Amniotic stem cell (primary cell): ENCODE data around the gene OSBPL5.

ENCODE experiments used
- DNase-seq: peaks from one replicate; lab custom pipeline; 2025; lab: John Stamatoyannopoulos, UW

The OSBPL5 gene

DNA sequence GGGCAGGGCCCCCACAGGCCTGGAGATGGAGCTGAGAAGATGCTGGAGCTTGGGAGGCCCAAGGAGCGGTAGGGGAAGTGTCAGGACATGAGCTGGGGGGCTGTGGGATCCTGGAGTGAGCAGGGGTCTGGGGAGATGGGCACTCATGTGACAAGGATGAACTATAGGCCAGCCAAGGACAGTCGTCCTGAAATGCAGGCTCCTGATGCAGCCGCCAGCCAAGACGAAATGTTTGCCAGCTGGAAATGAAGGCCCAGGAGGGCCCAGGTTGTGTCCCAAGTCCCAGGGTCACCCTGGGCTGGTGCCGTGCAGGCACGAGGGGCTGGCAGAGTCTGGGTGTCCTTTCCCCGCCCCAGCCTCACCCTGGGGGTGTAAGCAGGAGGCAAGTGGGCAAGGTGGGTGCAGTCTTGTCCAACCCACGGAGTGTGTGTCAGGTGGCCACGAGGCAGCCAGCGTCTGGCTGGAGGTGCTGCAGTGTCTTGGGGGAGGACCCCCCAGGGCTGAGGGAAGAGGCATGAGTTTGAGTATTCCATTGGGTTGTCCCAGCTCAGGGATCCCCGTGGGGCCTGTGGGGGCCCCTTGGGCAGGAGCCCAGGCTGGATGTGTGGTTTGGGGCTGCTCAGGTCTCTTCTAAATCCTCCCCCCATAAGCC is 32.1 kb upstream of the OSBPL5 start:
- no peak for DNase-seq

DNA sequence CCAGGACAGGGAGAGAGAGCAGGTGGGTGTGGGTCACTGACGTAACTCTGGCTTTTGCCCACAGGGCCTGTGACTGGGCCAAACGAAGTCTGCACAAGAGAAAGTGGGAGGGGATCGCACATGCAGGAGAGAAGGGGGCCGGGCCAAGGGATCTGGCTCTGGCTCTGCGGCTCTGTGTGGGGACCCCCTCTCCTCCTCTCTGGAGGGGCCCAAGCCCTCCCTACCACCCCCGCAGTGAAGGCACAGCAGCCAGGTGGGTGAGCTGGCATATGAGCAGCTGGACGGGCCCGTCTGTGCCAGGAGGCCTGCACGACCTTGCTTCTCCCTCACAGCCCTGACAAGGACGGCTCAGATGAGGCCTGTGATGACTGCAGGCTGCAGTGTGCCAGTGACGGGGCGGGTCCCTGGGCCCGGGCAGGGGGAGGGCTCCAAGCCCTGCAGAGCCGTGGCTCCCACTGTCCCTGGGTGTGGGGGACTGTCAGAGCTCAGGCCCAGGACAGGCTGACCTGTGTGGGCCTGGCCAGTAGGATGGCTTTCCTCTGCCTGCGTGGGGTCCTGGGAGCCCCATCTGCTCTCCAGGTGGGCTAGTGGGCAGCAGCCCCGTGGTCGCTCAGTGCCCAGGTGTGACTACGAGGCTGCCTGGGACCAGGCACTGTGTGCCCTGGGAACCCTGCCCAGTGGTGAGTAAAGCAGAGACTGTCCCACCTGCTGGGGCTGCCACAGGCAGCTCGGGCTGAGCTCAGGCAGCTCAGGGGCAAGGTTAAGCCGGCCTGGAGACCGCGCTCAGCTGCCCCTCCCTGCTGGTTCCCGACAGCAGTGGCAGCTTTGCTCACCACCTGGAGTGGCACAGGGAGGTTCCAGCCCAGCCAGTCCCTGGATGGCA is 31.3 kb upstream of the OSBPL5 start:
- DNase-seq = no peak

DNA sequence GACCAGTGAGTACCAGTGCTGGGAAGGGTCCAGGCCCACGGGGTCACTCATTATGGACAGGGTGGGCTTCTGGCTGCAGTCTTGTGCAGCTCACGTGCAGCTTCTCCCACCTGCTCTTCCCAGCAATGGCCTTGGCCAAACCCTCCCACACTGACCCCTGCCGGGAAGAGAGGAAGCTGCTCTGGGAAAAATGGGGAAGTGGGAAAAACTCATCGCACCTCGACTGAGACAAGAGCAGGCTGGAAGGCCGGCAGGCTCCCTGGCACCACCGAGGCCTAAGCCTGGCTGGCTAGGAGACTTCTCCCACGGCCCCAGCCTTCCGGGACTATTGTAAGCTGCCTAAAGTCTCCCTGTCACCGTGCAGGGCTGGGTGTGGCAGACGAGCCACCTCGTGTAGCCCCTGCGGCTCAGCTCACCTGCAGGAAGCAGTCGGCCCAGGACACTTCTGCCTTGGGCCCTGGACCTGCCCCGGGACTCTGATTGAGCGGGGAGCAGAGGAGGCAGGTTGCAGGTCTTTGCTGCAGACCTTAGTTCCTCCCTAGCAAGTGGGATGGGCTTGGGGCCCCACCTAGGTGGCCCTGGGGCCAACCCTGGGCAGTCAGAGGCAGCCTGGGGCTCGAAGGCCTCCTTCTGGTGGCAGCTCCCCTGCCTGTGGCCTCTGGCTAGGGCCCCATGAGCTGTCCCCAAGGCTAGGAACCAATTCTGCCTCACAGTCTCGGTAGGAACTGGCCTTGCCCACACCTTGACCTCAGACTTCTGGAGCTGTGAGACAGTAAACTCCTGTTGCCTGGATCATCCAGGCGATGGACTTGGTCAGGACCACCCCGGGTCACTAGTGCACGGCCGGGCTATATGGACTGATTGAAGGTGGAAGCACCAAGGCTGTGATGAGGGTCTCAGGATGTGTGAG is 30.4 kb upstream of the OSBPL5 start:
- no peak for DNase-seq

DNA sequence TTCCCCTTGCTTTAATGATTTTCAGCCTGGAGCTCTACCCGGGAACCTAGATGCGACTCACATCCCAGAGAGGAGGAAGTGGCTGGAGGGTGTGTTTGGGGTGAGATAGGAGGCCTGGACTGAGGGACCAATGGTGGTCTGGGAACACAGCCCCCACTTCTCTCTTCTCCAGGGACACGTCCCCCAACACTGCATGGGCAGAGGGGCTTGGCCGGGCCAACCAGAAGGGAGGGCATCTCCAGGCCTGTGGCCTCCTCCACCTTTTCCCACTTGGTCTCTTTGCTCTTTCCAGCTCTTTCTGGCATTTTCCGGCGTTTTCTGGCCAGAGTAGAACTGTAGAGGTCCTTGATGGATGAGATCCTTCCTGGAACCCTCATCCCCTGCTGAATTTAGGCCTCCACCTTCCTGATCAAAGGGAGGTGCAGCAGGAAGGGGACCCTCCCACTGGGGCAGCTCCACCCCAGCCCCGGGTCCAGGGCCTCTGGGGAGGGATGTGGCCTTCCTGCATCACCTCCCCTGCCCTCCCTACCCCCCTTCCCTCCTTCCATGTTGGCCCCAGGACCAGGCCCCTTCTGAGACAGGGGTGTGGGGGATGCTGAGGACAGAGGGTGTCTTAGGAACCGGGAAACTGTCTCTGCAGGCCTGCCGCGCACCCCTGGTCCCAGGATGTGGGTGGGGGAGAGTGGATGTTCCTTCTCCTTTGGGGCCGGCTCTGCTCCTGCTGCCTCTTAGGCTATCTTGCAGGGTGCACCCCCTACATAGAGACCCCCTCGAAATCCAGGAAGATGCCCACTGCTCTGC is 29.1 kb upstream of the OSBPL5 start:
- no peak for DNase-seq

DNA sequence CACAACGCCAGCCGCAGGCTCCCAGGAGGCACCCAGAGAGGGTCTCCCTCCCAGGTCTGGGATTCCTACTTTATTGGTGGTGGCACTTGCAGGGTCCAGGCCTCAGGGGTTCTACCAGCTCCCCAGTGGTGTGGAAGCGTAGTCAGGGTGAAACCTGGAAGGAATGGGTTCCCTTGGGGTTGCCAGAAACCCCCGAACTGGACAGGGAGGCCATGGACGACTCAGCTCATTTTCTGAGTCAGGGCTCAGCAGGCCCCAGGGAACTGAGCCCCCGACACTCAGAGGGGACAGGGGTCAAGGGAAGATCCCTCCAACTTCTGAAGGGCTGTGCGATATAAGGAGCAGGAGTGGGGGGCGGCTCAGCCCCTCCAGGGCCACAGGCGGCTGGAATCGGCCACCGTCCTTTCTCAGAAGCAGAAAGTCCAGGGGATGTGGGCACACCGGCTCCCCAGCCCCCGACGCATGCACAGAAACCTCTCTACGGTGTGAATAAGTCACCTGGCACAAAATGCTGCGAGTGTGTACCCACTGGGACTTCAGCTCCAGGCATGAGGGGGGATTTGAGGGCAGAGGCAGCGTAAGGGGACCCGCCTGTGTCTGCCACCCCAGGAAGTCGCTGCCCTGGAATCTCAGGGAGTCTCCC is 28.4 kb upstream of the OSBPL5 start:
- no peak for DNase-seq

DNA sequence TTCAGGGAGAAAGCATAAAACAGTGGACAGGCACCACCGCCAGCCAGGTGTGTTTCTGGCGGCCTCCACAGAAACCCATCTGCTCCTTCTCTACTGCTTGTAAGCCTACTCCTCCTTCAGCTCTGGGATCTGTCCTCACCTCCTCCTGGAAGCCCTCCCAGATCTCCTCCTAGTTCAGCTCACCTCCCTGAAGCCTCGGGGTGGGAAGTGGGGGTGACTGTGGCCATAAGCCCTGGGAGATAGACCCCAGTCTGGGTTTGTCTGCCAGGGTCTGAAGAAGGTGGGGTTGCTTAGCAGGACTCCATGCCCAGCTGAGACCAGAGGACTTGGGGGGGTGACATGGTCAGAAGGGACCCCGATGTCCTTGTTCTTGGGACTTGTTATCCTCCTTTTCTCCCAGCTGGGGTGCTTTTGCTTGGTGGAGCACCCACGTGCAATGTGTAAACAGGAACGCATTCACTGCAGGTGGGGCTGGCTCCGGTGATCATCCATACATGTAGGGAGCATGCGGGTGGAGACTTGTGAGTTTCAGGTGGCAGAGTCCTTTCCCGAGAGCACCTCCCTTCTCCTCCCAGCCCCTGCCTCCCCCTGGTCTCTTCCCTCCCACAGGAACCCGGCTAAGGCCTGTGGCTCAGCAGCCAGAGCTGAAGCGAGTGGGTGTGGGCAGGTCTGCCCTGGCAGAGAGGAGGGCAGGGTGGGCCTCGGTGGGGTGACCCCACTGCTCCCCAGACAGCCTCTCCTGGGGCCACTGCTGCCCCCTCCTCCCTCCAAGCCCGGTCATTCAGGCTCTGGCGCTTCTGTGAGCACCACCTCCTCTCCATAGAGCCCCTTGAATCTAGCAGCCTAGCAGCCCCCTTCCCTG is 27.6 kb upstream of the OSBPL5 start:
- DNase-seq = no peak

DNA sequence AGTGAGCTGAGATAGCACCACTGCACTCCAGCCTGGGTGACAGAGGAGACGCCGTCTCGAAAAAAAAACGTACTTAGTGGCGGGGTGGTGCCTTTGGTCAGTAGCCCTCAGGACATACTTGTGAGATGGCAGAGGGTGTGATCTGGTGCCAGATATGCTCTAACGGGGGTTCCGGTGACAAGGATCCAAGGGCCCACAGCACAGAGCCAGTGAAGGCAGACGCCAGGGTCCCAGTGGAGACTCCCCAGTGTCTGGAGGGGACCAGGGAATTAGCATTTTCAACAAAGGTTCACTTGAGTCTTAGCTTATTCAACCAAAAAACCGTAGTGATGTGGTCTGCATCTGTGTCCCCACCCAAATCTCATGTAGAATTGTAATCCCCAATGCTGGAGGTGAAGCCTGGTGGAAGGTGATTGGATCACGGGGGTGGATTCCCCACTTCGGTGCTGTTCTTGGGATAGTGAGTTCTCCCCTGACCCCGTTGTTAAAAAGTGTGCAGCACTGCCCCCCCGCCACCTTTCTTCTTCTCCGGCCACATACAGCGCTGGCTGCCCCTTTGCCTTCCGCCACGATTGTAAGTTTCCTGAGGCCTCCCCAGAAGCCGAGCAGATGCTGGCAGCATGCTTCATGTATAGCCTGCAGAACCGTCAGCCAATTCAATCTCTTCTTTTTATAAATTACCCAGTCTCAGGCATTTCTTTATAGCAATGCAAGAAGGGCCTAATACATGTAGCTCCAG is 26.6 kb upstream of the OSBPL5 start:
- DNase-seq = no peak

DNA sequence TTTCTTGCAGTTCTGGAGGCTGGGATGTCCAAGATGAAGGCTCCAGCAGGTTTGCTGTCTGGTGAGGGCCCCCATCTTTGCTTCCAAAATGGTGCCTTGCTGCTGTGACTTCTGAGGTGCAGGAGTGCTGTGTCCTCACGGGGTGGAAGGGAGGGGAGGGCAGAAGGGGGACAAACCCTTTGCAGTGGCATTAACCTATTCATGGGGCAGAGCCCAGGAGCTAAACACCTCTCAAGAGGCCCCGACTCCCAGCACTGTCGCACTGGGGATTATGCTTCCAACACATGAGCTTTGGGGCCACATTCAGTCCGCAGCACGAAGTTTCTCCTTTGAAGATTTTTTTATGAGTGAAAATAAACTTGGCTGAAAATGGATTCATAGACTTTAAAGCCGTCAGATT is 25.5 kb upstream of the OSBPL5 start:
- no peak for DNase-seq

DNA sequence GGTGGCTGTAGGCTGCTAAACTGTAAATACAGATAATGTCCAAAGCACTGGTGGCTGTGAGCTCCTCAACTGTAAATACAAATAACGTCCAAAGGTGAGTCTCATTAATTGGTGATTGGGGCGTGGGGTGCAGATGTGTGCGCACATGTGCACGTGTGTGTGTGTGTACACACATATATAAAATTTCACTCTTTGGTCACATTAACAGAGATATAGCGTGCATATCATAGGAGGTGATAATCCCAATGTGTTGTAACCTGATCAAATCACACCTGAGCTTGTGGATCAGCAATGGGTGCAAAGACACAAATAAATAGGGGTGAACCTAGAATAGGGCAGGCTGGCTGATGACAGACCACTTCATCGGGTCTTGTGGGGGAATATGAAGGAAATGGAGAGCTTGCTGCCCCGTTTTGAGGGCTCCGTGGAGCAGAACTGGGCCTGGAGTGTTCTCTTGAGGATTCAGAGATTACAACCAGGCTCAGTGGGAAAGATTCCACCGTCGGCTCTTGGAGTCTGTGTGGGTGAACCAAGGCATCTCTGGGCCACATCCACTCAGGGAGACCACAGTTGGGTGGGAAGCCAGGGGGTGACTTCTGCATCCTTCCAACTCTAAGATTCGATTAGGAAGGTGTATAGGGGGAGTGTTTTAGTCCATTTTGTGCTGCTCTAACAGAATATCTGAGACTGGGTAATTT is 24.9 kb upstream of the OSBPL5 start:
- DNase-seq = no peak

DNA sequence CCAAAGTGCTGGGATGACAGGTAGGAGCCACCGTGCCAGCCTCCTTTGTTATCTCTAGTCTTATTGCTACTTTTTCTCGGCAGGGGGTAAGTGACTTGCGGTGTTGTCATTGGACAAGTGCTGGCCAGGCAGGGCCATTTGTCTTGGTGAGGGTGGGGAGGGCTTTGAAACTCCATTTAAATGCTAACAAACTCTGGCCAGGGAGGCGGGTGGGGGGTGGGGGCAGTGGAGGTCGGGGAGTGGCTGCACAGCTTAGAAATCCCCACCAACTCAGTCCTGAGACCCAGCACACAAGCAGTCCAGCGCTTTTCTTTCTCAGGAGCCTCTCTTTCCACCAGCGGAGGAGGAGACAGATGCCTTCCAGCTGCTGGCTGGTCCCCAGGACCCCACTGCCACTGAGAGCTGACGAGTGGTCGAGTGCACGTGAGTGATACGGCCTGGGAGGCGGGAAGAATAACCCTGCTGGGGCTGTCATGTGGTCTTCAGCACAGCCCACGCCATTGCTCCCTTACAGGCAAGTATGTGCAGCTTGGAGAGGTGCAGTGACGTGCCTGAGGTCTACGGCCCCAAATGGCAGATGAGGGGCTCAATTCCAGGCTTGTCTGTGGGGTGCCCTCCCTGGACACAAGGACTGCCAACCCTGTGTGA is 24.2 kb upstream of the OSBPL5 start:
- no peak for DNase-seq

DNA sequence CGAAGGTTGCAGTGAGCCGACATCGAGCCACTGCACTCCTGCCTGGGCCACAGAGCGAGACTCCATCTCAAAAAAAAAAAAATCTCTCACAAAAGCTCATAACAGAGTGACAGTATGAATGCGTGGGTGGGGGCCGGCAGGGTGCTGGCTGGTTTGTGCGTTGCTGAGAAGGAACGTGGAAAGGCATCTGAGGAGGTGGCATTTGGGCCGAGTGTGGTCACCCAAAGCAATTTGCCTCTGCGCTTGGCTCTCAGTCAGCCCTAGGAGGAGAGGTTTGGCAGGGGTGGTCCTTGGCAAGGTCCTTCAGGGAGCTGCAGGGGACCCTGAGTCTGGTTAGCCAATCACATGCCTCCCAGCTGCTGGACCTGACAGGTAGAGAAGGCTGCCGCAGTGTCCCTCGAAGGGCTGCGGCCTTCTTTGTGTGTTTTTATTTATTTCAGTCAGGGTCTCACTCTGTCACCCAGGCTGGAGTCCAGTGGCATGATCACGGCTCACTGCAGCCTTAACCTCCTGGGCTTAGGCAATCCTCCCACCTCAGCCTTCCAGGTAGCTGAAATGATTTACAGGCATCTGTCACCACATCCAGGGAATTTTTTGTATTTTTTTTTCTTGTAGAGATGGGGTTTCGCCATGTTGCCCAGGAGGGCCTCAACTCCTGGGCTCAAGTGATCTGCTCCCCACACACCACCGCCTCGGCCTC is 23.5 kb upstream of the OSBPL5 start:
- no peak for DNase-seq

DNA sequence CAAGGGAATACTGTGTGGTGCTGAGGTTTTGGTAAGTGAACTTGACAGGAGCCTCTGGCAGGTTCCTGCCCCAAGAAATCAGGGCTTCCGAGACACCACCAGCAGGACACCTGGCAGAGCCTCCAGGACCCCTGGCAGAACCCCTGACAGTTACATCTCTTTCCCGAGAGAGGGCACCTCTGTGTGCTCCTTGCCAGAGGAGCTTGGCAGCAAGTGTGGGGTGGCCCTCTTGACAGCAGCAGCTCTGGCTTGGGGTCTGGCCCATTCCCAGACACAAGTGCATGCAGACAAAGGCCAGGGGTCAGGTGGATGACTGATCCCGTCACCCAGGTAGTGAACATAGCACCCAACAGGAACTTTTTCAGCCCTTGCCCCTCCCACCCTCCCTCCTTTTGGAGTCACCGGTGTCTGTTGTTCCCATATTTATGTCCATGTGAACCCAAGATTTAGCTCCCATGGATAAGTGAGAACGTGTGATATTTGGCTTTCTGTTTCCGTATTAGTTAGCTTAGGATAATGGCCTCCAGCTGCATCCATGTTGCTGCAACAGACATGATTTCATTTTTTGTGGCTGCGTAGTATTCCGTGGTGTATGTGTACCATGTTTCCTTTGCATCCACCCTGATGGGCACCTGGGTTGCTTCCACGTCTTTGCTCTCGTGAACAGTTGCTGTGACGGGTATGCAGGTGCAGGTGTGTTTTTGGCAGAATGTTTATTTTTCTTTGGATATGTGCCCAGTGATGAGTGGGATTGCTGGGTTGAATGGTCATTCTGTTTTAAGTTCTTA is 21.2 kb upstream of the OSBPL5 start:
- DNase-seq = no peak

DNA sequence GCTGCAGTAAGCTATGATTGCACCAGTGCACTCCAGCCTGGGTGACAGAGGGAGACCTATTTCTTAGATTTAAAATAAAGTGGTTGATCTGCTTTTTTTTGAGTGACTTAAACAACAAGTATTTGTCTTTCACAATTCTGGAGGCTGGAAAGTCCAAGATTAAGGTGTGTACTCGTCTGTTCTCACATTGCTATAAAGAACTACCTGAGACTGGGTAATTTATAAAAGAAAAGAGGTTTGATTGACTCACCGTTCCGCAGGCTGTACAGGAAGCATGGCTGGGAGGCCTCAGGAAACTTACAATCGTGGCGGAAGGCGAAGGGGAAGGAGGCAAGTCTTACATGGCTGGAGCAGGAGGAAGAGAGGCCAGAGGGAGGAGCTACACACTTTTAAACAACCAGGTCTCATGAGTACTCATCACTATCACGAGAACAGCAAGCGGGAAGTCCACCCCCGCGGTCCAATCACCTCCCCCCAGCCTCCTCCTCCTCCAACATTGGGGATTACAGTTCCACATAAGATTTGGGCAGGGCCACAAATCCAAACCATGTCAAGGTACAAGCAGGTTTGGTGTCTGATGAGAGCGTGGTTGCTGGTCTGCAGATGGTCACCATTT is 19.7 kb upstream of the OSBPL5 start:
- DNase-seq = no peak

DNA sequence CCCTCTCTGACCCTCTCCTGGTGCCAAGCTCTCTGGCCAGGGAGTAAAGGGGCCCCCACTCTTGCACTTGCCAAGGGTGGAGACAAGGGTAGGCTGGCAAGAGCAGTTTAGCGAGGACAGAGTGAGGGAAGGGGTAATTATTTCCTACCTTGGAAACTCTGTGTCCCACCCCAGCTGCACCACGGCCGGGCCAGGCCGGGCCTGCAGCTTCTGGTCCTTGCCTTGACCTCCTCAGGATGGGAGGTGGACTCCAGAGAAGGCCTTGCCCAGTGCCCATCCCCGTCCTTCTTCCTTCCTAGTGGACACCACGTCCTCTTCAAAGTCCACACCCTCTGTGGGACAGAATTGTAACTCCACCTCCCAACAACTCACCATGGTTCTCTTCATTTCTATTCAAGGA is 18.4 kb upstream of the OSBPL5 start:
- no peak for DNase-seq

DNA sequence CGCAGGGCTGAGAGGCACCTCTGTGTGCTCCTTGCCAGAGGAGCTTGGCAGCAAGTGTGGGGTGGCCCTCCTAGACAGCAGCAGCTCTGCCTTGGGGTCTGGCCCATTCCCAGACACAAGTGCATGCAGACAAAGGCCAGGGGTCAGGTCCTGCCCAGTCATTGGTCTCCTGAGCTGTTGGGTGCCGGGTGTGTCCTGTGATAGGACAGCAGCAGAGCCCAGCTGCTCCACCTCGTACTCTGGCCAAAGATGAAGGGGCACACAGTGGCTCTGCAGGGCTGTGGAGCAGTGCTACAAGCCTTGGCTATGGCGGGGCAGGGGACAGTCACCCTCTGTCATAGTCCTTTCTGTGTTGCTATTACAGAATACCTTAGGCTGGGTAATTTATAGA is 17.3 kb upstream of the OSBPL5 start:
- no peak for DNase-seq

DNA sequence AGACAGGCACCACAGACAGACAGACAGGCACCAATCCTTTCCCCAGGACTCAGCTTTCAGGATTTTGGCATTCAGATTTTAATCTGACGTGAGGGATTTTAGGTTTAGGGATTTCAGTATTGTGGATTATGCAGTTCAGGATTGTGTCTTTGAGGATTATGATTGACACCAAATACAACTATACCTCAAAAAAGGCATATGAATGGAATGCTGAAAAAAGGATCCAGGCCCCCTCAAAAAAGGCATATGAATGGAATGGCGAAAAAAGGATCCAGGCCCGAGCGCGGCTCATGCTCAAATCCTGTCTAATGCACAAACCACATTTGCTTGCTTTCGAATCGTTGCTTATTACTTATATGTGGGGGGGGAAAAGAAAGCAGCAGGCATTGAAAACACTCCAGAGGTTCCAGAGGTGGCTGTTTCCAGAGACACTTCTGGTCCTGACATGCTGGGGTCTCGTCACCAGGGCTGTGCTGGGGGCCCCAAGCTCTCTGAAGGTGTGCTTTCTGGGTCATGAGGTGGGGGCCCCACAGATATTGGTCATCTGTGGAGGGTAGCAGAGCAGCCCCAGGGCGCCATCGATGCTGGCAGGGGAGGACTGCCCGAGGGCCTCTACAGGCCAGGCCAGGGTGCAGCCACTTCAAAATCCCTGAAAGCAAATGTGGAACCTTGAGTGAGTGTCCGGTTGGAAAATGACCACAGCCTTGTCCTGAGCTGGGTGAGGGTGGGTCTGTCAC is 16.8 kb upstream of the OSBPL5 start:
- no peak for DNase-seq
